Daoy (cell line): ENCODE measurements around the gene UGT2A2. TPM values are rescaled to one million over a fixed set of nuclear protein-coding genes. Genes with fewer than 3 reads are reported as not detected.

ENCODE experiments used
- DNase-seq: peaks from one replicate; pipeline ENCODE4 v3.0.0-alpha.2; 2015; ENCODE audit warnings: low read depth
- total RNA-seq: library from RNA; depleted of rRNA; stranded (reverse); fragments of >200 nt; shearing (Covaris generic); gene quantifications from 2 replicates; pipeline ENCODE4 v1.2.3, GENCODE V29; 2014; rRNA removed

UGT2A2 gene
- total RNA-seq, 1 experiment from 2014 or later = not detected

- no peak for DNase-seq
Measured at GRCh38 chr4:69576251-69576877, 63.1 kb downstream of the UGT2A2 start.

GRCh38 chr4:69568787-69569186, 70.7 kb downstream of the UGT2A2 start:
- no peak for DNase-seq

DNA sequence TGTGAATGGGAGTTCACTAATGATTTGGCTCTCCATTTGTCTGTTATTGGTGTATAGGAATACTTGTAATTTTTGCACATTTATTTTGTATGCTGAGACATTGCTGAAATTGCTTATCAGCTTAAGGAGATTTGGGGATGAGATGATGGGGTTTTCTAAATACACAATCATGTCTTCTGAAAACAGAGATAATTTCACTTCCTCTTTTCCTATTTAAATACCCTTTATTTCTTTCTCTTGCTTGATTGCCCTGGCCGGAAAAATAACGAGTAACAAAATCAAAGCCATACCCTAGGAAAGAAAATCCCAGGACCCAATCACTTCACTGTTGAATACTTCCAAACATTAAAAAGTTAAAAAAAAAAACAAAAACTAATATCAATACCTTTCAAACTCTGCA, 76.0 kb downstream of the UGT2A2 start:
- no peak for DNase-seq

- no peak for DNase-seq
Measured at GRCh38 chr4:69549651-69550050, 89.8 kb downstream of the UGT2A2 start.

GRCh38 chr4:69546134-69546765, 93.2 kb downstream of the UGT2A2 start:
- no peak for DNase-seq

Other genes starting within 250 kb of the UGT2A2 start
- gene UGT2B4, start 143.7 kb downstream of the UGT2A2 start, total RNA-seq = not detected in 2 replicates
- gene UGT2A1, start 13.6 kb upstream of the UGT2A2 start, total RNA-seq = not detected in 2 replicates
- gene SULT1B1, start 121.0 kb upstream of the UGT2A2 start, total RNA-seq = 0.63 and 0.74 TPM in 2 replicates
- 0.33 and 1.3 TPM in 2 replicates for gene SULT1E1, start 220.5 kb upstream of the UGT2A2 start, total RNA-seq